ENCODE measurements around the gene PRPS1.
"Not testable (repeated sequence)": the region's sequence is repeated elsewhere in the genome, so short reads cannot be mapped to it uniquely, and the experiment has no call there.

The PRPS1 gene

DNA sequence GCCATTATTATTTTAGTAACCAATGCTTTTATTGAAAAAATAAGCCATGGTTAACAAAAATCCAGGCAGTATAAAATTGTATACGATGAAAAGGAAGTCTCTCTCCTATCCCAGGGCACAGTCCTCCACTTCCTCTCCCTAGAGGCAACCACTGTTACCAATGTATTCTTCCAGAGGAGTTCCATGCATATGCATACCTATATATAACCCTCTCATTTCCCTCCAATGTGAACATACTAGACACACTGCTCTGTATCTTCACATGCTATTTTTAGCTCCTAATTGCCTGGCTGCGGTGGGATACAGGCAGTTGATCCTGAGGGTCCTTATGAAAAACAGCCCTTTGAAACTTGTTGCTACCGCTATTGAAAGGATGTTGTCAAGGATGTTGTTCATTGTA lies 33.8 kb downstream of the PRPS1 start:
- DNase-seq, result no peak
- Histone ChIP-seq H3K27me3 (ENCODE audit: insufficient read depth, low read depth, severe bottlenecking) (peaks cover 3% of the 10 kb centered on the region), H3K4me3 (ENCODE audit: low read depth, low read length) (no peak overlapping the region), H3K36me3 (no peaks in the 10 kb centered on the region), H3K27ac (no peak overlapping the region), H3K9me3 (ENCODE audit: severe bottlenecking) (no peaks in the 10 kb centered on the region)
- TF ChIP-seq, protein P1, sequence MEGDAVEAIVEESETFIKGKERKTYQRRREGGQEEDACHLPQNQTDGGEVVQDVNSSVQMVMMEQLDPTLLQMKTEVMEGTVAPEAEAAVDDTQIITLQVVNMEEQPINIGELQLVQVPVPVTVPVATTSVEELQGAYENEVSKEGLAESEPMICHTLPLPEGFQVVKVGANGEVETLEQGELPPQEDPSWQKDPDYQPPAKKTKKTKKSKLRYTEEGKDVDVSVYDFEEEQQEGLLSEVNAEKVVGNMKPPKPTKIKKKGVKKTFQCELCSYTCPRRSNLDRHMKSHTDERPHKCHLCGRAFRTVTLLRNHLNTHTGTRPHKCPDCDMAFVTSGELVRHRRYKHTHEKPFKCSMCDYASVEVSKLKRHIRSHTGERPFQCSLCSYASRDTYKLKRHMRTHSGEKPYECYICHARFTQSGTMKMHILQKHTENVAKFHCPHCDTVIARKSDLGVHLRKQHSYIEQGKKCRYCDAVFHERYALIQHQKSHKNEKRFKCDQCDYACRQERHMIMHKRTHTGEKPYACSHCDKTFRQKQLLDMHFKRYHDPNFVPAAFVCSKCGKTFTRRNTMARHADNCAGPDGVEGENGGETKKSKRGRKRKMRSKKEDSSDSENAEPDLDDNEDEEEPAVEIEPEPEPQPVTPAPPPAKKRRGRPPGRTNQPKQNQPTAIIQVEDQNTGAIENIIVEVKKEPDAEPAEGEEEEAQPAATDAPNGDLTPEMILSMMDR (IDR thresholded peaks at IDR 0.05; ENCODE audit: low read depth, low read length), result no peak

DNA sequence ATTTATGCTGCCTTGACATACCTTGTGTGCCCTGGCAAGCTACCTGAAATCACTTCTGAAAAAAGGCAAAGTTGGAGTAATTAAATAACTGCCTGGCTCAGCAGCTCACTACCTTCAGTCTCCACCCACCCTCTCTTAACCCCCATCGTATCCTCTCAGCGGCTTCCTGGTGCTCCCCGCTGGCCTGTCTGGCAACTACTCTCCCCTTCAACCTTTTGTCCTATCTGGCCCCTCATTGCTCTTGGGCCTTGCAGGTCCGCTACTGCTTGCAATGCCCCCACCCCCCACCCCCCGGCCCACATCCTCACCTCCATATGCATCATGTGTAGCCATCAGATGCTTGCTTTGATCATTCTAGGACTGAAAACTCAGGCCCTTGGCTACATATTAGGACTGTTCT lies 34.5 kb downstream of the PRPS1 start:
- no peak overlapping the region for H3K4me3 ChIP-seq (ENCODE audit: low read depth, low read length)
- TF ChIP-seq, protein P1 (IDR thresholded peaks at IDR 0.05; ENCODE audit: low read depth, low read length), result no peak
- no peak for DNase-seq
- no peaks in the 10 kb centered on the region for H3K36me3 ChIP-seq
- peaks cover 3% of the 10 kb centered on the region for H3K27me3 ChIP-seq (ENCODE audit: insufficient read depth, low read depth, severe bottlenecking)
- H3K27ac ChIP-seq, result no peak overlapping the region
- H3K9me3 ChIP-seq (ENCODE audit: severe bottlenecking), result no peaks in the 10 kb centered on the region

DNA sequence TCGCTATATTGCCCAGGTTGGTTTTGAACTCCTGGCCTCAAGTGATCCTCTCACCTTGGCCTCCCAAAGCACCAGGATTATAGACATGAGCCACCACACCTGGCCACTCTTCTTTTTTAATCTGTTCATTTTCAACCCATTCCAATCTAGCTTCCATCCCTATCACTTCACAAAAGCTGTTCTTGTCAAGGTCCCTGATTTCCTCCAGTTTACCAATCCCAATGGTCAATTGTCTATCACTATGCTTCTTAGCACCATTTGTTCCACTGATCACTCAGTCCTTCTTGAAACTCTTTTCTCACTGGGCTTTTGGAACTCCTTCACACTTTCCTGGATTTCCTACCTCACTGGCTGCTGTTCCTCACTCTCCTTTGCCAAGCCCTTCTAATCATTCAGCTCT lies 38.6 kb downstream of the PRPS1 start:
- Histone ChIP-seq H3K27ac (no peak overlapping the region), H3K27me3 (ENCODE audit: insufficient read depth, low read depth, severe bottlenecking) (no peaks in the 10 kb centered on the region), H3K4me3 (ENCODE audit: low read depth, low read length) (no peak overlapping the region), H3K36me3 (no peaks in the 10 kb centered on the region), H3K9me3 (ENCODE audit: severe bottlenecking) (no peaks in the 10 kb centered on the region)
- TF ChIP-seq, protein P1 (IDR thresholded peaks at IDR 0.05; ENCODE audit: low read depth, low read length), result no peak
- no peak for DNase-seq

DNA sequence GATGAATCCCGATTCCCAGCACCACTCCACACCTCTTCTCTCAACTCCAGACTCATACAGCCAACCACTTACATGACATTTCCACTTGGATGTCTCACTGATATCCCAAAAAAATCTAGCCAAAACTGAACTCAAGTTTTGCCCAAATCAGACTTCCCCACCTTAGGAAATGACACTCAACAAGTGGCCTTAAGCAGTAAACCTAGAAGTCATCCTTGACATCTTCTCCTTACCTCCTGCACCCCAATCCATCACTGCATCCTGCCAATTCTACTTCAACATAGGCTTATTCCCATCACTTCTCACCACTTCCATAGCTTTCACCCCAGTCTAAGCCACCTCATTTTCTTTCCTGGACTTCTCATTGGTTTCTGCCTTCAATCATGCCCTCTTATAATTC lies 39.1 kb downstream of the PRPS1 start:
- Histone ChIP-seq H3K9me3 (ENCODE audit: severe bottlenecking) (no peaks in the 10 kb centered on the region), H3K27ac (no peak overlapping the region), H3K36me3 (no peaks in the 10 kb centered on the region), H3K4me3 (ENCODE audit: low read depth, low read length) (no peak overlapping the region), H3K27me3 (ENCODE audit: insufficient read depth, low read depth, severe bottlenecking) (no peaks in the 10 kb centered on the region)
- no peak for DNase-seq
- TF ChIP-seq, protein P1 (IDR thresholded peaks at IDR 0.05; ENCODE audit: low read depth, low read length), result no peak

DNA sequence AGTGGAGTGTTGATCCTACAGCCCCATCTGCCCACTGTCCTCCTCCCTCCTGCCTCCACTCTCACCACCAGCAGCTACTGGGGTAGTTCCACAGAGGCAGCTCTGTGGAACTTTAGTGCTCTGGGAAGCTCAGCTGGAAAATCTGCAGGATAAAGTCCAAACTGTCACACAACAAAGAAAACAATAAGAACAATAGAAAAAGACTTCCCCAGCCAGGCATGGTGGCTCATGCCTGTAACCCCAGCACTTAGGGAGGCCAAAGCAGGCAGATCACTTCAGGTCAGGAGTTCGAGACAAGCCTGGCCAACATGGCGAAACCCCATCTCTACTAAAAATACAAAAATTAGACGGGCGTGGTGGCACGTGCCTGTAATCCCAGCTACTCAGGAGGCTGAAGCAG lies 40.4 kb downstream of the PRPS1 start:
- not testable (repeated sequence) for H3K27ac ChIP-seq; H3K27me3 ChIP-seq (ENCODE audit: insufficient read depth, low read depth, severe bottlenecking); H3K4me3 ChIP-seq (ENCODE audit: low read depth, low read length); H3K9me3 ChIP-seq (ENCODE audit: severe bottlenecking); H3K36me3 ChIP-seq; DNase-seq

DNA sequence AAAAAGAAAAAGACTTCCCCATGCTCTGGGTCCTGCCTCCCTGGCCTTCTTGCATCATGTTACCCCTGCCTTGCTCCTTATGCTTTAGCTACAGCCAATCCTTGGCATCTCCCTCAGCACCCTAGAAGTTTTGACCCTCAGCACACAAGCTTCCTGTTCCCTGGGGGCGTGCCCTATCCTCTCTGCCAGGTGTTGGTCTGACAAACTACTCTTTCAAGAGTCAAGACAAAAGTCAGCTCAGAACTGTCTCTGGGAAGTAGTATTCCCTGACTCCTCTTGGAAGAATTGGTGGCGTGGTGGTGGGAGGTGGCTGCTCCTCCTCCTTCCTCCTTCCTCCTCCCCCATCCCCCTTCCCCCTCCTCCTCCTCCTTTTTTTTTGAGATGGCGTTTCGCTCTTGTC lies 41.0 kb downstream of the PRPS1 start:
- DNase-seq, result no peak
- TF ChIP-seq, protein P1 (IDR thresholded peaks at IDR 0.05; ENCODE audit: low read depth, low read length), result no peak

More for the DNA sequence above, 41.0 kb downstream of the PRPS1 start:
- no peak overlapping the region for H3K27ac ChIP-seq
- H3K36me3 ChIP-seq, result no peaks in the 10 kb centered on the region
- H3K9me3 ChIP-seq (ENCODE audit: severe bottlenecking), result no peaks in the 10 kb centered on the region
- H3K4me3 ChIP-seq (ENCODE audit: low read depth, low read length), result no peak overlapping the region
- H3K27me3 ChIP-seq (ENCODE audit: insufficient read depth, low read depth, severe bottlenecking), result peaks cover 5% of the 10 kb centered on the region
